ENCODE data around the gene DLD.

GRCh38 chr7:107850643-107851042 lies 40.3 kb upstream of the DLD start:
- TF ChIP-seq CTCF (IDR thresholded peaks at IDR 0.05; ENCODE audit: poor library complexity) (no peak), EZH2 (IDR thresholded peaks at IDR 0.05; ENCODE audit: borderline replicate concordance) (no peak)
